ENCODE results near the gene XCL1. TPM values are rescaled to one million over a fixed set of nuclear protein-coding genes. Genes with fewer than 3 reads are reported as not detected.

The XCL1 gene
- total RNA-seq, 1 donor, result not detected

- TF ChIP-seq CTCF (IDR thresholded peaks at IDR 0.05; ENCODE audit: insufficient read depth, low read length), result no peak
- H3K4me3 ChIP-seq (ENCODE audit: low read depth, low read length), result no peak overlapping the region
- no peak for DNase-seq (ENCODE audit: low read depth)
These were observed 19.8 kb upstream of the XCL1 start for GRCh38 chr1:168556647-168557046.

- TF ChIP-seq CTCF (IDR thresholded peaks at IDR 0.05; ENCODE audit: insufficient read depth, low read length), result no peak
- H3K4me3 ChIP-seq (ENCODE audit: low read depth, low read length), result no peak overlapping the region
- no peak for DNase-seq (ENCODE audit: low read depth)
These were observed 16.0 kb upstream of the XCL1 start for GRCh38 chr1:168560370-168560769.

GRCh38 chr1:168561989-168562388 lies 14.4 kb upstream of the XCL1 start:
- TF ChIP-seq CTCF (IDR thresholded peaks at IDR 0.05; ENCODE audit: insufficient read depth, low read length), result no peak

GRCh38 chr1:168565825-168566224 lies 10.6 kb upstream of the XCL1 start:
- DNase-seq (ENCODE audit: low read depth), result no peak
- TF ChIP-seq CTCF (IDR thresholded peaks at IDR 0.05; ENCODE audit: insufficient read depth, low read length), result no peak
- H3K4me3 ChIP-seq (ENCODE audit: low read depth, low read length), result no peak overlapping the region

More at GRCh38 chr1:168561989-168562388, 14.4 kb upstream of the XCL1 start:
- DNase-seq (ENCODE audit: low read depth), result no peak
- H3K4me3 ChIP-seq (ENCODE audit: low read depth, low read length), result no peak overlapping the region

- DNase-seq (ENCODE audit: low read depth), result no peak
- TF ChIP-seq CTCF (IDR thresholded peaks at IDR 0.05; ENCODE audit: insufficient read depth, low read length), result no peak
- no peak overlapping the region for H3K4me3 ChIP-seq (ENCODE audit: low read depth, low read length)
These were observed 9.4 kb upstream of the XCL1 start for GRCh38 chr1:168567007-168567406.

- H3K4me3 ChIP-seq (ENCODE audit: low read depth, low read length), result no peak overlapping the region
- no peak for TF ChIP-seq CTCF (IDR thresholded peaks at IDR 0.05; ENCODE audit: insufficient read depth, low read length)
- DNase-seq (ENCODE audit: low read depth), result no peak
These were observed 8.8 kb upstream of the XCL1 start for GRCh38 chr1:168567568-168567967.

GRCh38 chr1:168568346-168568745 lies 8.1 kb upstream of the XCL1 start:
- TF ChIP-seq CTCF (IDR thresholded peaks at IDR 0.05; ENCODE audit: insufficient read depth, low read length), result no peak
- H3K4me3 ChIP-seq (ENCODE audit: low read depth, low read length), result no peak overlapping the region
- no peak for DNase-seq (ENCODE audit: low read depth)

All from fibroblast of the aortic adventitia (primary cell).